Bronchial epithelial cell (primary cell): Measurements from ENCODE around the gene PIP5K1B. TPM values are rescaled to one million over a fixed set of nuclear protein-coding genes. Genes with fewer than 3 reads are reported as not detected.
"Not testable (repeated sequence)": the region's sequence is repeated elsewhere in the genome, so short reads cannot be mapped to it uniquely, and the experiment has no call there.

Source experiments
- DNase-seq: peaks from one replicate; pipeline ENCODE4 v3.0.0-alpha.2; 2010; ENCODE audit warnings: low read depth
- FAIRE-seq: peaks from 2 replicates; lab custom pipeline; 2011; peaks lifted over from hg19 to GRCh38; lab: Jason Lieb, UNC
- H3K27me3 ChIP-seq: 2 replicates; pipeline ENCODE4 v1.5.1; 2011; ENCODE audit warnings: low read length; ENCODE audit not compliant: control insufficient read depth, insufficient read depth
- H3K36me3 ChIP-seq: 2 replicates; pipeline ENCODE4 v1.5.1; 2011; ENCODE audit warnings: low read length; ENCODE audit not compliant: control insufficient read depth, insufficient read depth
- H3K4me3 ChIP-seq: 2 replicates; pipeline ENCODE4 v1.5.1; 2011; ENCODE audit warnings: mild to moderate bottlenecking, low read depth, low read length, control low read depth
- CTCF ChIP-seq: IDR thresholded peaks from 2 replicates; pipeline ENCODE4 v1.5.1; 2011; ENCODE audit warnings: mild to moderate bottlenecking, moderate library complexity, low read length, control low read depth, inconsistent platforms; ENCODE audit not compliant: insufficient read depth, severe bottlenecking
- total RNA-seq: library from RNA; depleted of rRNA; stranded (reverse); fragments of >200 nt; gene quantifications from 2 replicates; pipeline ENCODE4 v1.2.1, GENCODE V29; 2014

The PIP5K1B gene
- total RNA-seq, 1 donor from 2014 or later = 2.9 TPM

DNA sequence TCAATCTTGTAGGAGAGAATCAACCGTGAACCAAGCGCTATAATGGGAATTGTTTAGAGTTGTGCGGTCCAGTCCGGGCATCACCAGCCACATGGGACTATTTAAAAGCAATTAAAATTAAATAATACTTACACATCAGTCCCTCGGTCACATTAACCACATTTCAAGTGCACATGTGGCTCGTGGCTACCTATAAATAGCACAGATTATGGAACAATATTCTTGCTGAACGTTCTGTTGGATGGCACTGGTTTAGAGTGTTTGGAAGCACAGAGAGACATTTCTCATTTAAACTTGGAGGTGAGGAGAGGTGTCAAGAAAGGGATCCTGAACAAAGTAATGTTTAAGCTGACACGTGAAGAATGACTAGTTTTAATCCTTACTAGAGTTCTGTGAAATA is 12.5 kb upstream of the PIP5K1B start:
- DNase-seq (no peak), FAIRE-seq (no peak)
- H3K27me3 ChIP-seq = no peaks in the 10 kb centered on the region
- H3K36me3 ChIP-seq = no peaks in the 10 kb centered on the region
- no peak overlapping the region for H3K4me3 ChIP-seq
- TF ChIP-seq CTCF = no peak

DNA sequence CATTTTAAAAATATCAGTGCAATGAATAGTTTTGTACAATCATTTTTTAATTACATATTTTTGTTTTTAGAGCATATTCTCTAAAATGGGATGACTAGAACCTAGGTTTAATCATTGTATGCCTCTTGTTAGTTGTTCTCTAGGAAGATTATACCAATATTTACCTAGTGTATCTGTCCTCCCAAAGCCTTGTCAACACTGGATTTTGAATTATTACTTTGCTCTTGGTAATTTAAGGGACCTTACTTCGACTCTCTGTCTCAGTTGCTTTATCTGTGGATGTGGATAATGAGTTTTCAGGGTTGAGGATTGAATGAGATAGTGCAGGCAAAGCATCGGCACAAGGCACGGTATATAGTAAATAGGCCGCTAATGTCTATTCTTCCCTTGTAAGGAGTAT is 10.9 kb upstream of the PIP5K1B start:
- Histone ChIP-seq H3K36me3 (no peaks in the 10 kb centered on the region), H3K4me3 (no peak overlapping the region), H3K27me3 (no peaks in the 10 kb centered on the region)
- FAIRE-seq (no peak), DNase-seq (no peak)
- no peak for TF ChIP-seq CTCF

- DNase-seq (no peak), FAIRE-seq (no peak)
- Histone ChIP-seq H3K4me3 (no peak overlapping the region), H3K36me3 (no peaks in the 10 kb centered on the region), H3K27me3 (no peaks in the 10 kb centered on the region)
- no peak for TF ChIP-seq CTCF
Observed at GRCh38 chr9:68697851-68698250, 7.2 kb upstream of the PIP5K1B start.

GRCh38 chr9:68698943-68699509 is 6.0 kb upstream of the PIP5K1B start:
- no peak for FAIRE-seq
- DNase-seq = no peak
- TF ChIP-seq CTCF = no peak
- Histone ChIP-seq H3K36me3 (no peaks in the 10 kb centered on the region), H3K27me3 (peaks cover 2% of the 10 kb centered on the region), H3K4me3 (no peak overlapping the region)

DNA sequence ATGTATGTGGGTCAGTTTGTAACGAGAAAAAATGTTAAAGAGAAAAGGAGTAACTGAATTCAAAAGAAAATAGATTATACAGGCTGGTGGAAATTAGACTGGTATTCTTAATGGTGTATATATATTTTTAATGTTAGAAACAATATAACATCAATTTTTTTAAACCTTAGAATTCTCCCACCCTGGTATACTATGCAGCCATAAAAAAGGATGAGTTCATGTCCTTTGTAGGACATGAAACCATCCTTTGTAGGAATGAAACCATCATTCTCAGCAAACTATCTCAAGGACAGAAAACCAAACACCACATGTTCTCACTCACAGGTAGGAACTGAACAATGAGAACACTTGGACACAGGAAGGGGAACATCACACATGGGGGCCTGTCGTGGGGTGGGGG is 5.4 kb upstream of the PIP5K1B start:
- not testable (repeated sequence) for FAIRE-seq

GRCh38 chr9:68702493-68702892 is 2.5 kb upstream of the PIP5K1B start:
- no peak for TF ChIP-seq CTCF
- H3K4me3 ChIP-seq = no peak overlapping the region
- DNase-seq (peak; percentile 5), FAIRE-seq (no peak)
- H3K27me3 ChIP-seq = peaks cover 22% of the 10 kb centered on the region
- H3K36me3 ChIP-seq = no peaks in the 10 kb centered on the region

More for the DNA sequence above, 5.4 kb upstream of the PIP5K1B start:
- not testable (repeated sequence) for H3K36me3 ChIP-seq, H3K27me3 ChIP-seq, H3K4me3 ChIP-seq, DNase-seq
